HepG2 (cell line): ENCODE data around the gene ANTKMT. TPM values are rescaled to one million over a fixed set of nuclear protein-coding genes. Genes with fewer than 3 reads are reported as not detected.

Experiments used
- CSRNP1 ChIP-seq: sonication (generic); formaldehyde crosslinking; IDR thresholded peaks from 2 replicates; pipeline ENCODE4 v1.8.1; 2023; ENCODE audit warnings: mild to moderate bottlenecking, missing genetic modification reagents
- DMAP1 ChIP-seq: IDR thresholded peaks from 2 replicates; pipeline ENCODE4 v1.6.1; 2016
- GATAD2A ChIP-seq: IDR thresholded peaks from 2 replicates; pipeline ENCODE4 v1.6.1; 2016
- HNRNPLL ChIP-seq: fragments of 200-400 bp; formaldehyde crosslinking; IDR thresholded peaks from 2 replicates; pipeline ENCODE4 v1.6.1; 2017; ENCODE audit warnings: mild to moderate bottlenecking, low read depth, low read length; ENCODE audit not compliant: poor library complexity, severe bottlenecking
- IRF2 ChIP-seq: IDR thresholded peaks from 2 replicates; pipeline ENCODE4 v1.6.1; 2018; ENCODE audit warnings: missing genetic modification reagents, missing compliant biosample characterization
- PTBP1 ChIP-seq: fragments of 200-400 bp; formaldehyde crosslinking; IDR thresholded peaks from 2 replicates; pipeline ENCODE4 v1.6.1; 2018; ENCODE audit warnings: low read length, low read depth; ENCODE audit not compliant: poor library complexity, severe bottlenecking
- RXRB ChIP-seq: IDR thresholded peaks from 2 replicates; pipeline ENCODE4 v1.6.1; 2016; ENCODE audit warnings: borderline replicate concordance, missing genetic modification reagents, missing compliant biosample characterization
- SRSF1 ChIP-seq: fragments of 200-400 bp; formaldehyde crosslinking; optimal IDR thresholded peaks from 2 replicates; pipeline ENCODE3; 2017; ENCODE audit warnings: mild to moderate bottlenecking, low read depth, low read length, moderate library complexity
- SYNCRIP ChIP-seq: fragments of 200-400 bp; formaldehyde crosslinking; IDR thresholded peaks from 2 replicates; pipeline ENCODE4 v1.6.1; 2018; ENCODE audit warnings: mild to moderate bottlenecking, low read depth, low read length; ENCODE audit not compliant: insufficient read depth
- ZNF546 ChIP-seq: sonication (generic); formaldehyde crosslinking; conservative IDR thresholded peaks from 2 replicates; pipeline ENCODE4 v1.8.1; 2023; ENCODE audit warnings: mild to moderate bottlenecking, missing genetic modification reagents
- polyA plus RNA-seq, 8 experiments: library from polyadenylated mRNA; depleted of rRNA in 3 of 8; stranded (reverse) in 7 of 8; unstranded in 1 of 8; fragments of >200 nt; fragmentation: Illumina TruSeq in 4 of 8; extraction: Trizol in 4 of 8; gene quantifications; 2 replicates each; pipeline versions ENCODE4 v1.2.1 to v1.2.3, GENCODE V29; 2011 to 2016; ENCODE audit warnings: low read depth in 4 of 8, missing spikeins in 1 of 8, mixed read lengths in 1 of 8; ENCODE audit not compliant: insufficient read depth in 1 of 8
- total RNA-seq, 5 experiments: library from RNA; depleted of rRNA; stranded (reverse); fragments of >200 nt; fragmentation: Illumina TruSeq; extraction: Trizol; gene quantifications; 2 replicates each; pipeline ENCODE4 v1.2.3, GENCODE V29; 2016; ENCODE audit warnings: low read depth in 1 of 5
- TF ChIP-seq, protein P1 (sequence below), 2 experiments: sonication (generic) in 1 of 2; formaldehyde crosslinking in 1 of 2; IDR thresholded peaks; 2 replicates each; pipeline versions ENCODE4 v1.4.0 to v1.6.1; 2016 to 2020; ENCODE audit warnings: borderline replicate concordance in 1 of 2, low read depth in 1 of 2, mild to moderate bottlenecking in 1 of 2, missing genetic modification reagents in 1 of 2
- TF ChIP-seq, protein P2 (sequence below): sonication (generic); formaldehyde crosslinking; IDR thresholded peaks from 2 replicates; pipeline ENCODE4 v1.5.0; 2020; ENCODE audit warnings: mild to moderate bottlenecking, missing genetic modification reagents, borderline replicate concordance

The ANTKMT gene
- total and polyA plus RNA-seq, 2 of the 13 experiments (the other 11 are each of a cell fraction or from before 2014, with no cell fraction given) = 7.5 to 47.8 TPM

- 0 out of 2 replicates have a peak, but pooled peaks have one; percentile 48 for TF ChIP-seq CSRNP1 (CRISPR knock-in tag)
- TF ChIP-seq RXRB = peak; percentile 24; the same call in 1 of the 2 replicates
- no peak for TF ChIP-seq SYNCRIP
- TF ChIP-seq IRF2 (CRISPR knock-in tag) = peak; percentile 65; the same call in 1 of the 2 replicates
- peak; percentile 31; the same call in 1 of the 2 replicates for TF ChIP-seq ZNF546
- TF ChIP-seq, protein P1, sequence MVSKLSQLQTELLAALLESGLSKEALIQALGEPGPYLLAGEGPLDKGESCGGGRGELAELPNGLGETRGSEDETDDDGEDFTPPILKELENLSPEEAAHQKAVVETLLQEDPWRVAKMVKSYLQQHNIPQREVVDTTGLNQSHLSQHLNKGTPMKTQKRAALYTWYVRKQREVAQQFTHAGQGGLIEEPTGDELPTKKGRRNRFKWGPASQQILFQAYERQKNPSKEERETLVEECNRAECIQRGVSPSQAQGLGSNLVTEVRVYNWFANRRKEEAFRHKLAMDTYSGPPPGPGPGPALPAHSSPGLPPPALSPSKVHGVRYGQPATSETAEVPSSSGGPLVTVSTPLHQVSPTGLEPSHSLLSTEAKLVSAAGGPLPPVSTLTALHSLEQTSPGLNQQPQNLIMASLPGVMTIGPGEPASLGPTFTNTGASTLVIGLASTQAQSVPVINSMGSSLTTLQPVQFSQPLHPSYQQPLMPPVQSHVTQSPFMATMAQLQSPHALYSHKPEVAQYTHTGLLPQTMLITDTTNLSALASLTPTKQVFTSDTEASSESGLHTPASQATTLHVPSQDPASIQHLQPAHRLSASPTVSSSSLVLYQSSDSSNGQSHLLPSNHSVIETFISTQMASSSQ (IDR thresholded peaks at IDR 0.05; ENCODE audit: low read depth) = no peak
- TF ChIP-seq, protein P1 (CRISPR knock-in tag; IDR thresholded peaks at IDR 0.05; ENCODE audit: borderline replicate concordance) = peak; percentile 38; the same call in 1 of the 2 replicates
- peak; percentile 3 for TF ChIP-seq HNRNPLL
- 0 out of 2 replicates have a peak, but pooled peaks have one; percentile 12 for TF ChIP-seq GATAD2A (CRISPR knock-in tag)
- TF ChIP-seq DMAP1 (CRISPR knock-in tag) = peak; percentile 77
- peak; percentile 15 for TF ChIP-seq SRSF1
- peak; percentile 68 for TF ChIP-seq PTBP1
- TF ChIP-seq, protein P2, sequence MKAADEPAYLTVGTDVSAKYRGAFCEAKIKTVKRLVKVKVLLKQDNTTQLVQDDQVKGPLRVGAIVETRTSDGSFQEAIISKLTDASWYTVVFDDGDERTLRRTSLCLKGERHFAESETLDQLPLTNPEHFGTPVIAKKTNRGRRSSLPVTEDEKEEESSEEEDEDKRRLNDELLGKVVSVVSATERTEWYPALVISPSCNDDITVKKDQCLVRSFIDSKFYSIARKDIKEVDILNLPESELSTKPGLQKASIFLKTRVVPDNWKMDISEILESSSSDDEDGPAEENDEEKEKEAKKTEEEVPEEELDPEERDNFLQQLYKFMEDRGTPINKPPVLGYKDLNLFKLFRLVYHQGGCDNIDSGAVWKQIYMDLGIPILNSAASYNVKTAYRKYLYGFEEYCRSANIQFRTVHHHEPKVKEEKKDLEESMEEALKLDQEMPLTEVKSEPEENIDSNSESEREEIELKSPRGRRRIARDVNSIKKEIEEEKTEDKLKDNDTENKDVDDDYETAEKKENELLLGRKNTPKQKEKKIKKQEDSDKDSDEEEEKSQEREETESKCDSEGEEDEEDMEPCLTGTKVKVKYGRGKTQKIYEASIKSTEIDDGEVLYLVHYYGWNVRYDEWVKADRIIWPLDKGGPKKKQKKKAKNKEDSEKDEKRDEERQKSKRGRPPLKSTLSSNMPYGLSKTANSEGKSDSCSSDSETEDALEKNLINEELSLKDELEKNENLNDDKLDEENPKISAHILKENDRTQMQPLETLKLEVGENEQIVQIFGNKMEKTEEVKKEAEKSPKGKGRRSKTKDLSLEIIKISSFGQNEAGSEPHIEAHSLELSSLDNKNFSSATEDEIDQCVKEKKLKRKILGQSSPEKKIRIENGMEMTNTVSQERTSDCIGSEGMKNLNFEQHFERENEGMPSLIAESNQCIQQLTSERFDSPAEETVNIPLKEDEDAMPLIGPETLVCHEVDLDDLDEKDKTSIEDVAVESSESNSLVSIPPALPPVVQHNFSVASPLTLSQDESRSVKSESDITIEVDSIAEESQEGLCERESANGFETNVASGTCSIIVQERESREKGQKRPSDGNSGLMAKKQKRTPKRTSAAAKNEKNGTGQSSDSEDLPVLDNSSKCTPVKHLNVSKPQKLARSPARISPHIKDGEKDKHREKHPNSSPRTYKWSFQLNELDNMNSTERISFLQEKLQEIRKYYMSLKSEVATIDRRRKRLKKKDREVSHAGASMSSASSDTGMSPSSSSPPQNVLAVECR (CRISPR knock-in tag) = peak; percentile 71
Measured at GRCh38 chr16:678858-679813, 41.8 kb upstream of the ANTKMT start (continued).
